B cell (primary cell): ENCODE results near the gene PPP1R16B.

Experiments used
- CTCF ChIP-seq: fragments of 200-600 bp; IDR thresholded peaks from one replicate; pipeline ENCODE4 v1.8.0; 2022; ENCODE audit warnings: antibody characterized with exemption, mild to moderate bottlenecking
- EZH2 ChIP-seq: IDR thresholded peaks from 2 replicates; pipeline ENCODE4 v1.6.1; 2012; ENCODE audit warnings: borderline replicate concordance, low read depth, mild to moderate bottlenecking, moderate library complexity, low read length; ENCODE audit not compliant: insufficient read depth, poor library complexity, severe bottlenecking

DNA sequence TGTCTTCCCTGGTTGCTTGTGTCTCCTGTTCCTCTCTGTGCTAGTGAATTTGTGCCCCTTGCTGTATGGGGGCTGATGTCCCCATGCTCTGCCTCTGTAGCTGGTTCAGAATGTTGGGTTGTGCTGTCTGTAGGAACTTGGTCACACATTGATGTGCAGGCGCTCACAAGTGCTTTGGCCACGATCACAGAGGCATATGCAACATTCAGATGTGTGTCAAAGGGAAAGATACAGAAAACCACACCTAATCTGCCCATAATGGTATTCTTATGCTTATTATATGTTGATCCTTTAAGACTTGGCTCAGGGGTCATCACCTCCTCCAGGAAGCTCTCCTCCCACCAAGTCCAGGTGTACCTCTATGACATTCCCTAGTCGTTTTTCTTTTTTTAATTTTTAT is 139.5 kb downstream of the PPP1R16B start:
- no peak for TF ChIP-seq CTCF
- no peak for TF ChIP-seq EZH2
